OCI-LY1 (cell line): Measurements from ENCODE around the gene TJP3.

Experiments used
- H2AFZ ChIP-seq: fragments of 200-600 bp; sonication (generic), shearing (Covaris generic); 2 replicates; pipeline ENCODE4 v1.6.0; 2014; ENCODE audit warnings: antibody characterized with exemption, mild to moderate bottlenecking, low read length
- H3F3A ChIP-seq: fragments of 200-600 bp; sonication (generic), shearing (Covaris generic); 2 replicates; pipeline ENCODE4 v1.6.0; 2014; ENCODE audit warnings: mild to moderate bottlenecking, antibody characterized with exemption, low read length, moderate library complexity; ENCODE audit not compliant: insufficient read depth
- H3K27ac ChIP-seq: fragments of 200-600 bp; sonication (generic); 2 replicates; pipeline ENCODE4 v1.5.1; 2014; ENCODE audit warnings: low read length, mixed run types, mild to moderate bottlenecking, low read depth; ENCODE audit not compliant: poor library complexity, severe bottlenecking
- H3K27me3 ChIP-seq: fragments of 200-600 bp; sonication (generic); 2 replicates; pipeline ENCODE4 v1.6.0; 2014; ENCODE audit warnings: antibody characterized with exemption, mild to moderate bottlenecking, low read length, moderate library complexity; ENCODE audit not compliant: insufficient read depth
- H3K36me3 ChIP-seq: fragments of 200-600 bp; sonication (generic); 2 replicates; pipeline ENCODE4 v1.6.1; 2014; ENCODE audit warnings: mild to moderate bottlenecking, antibody characterized with exemption, low read length, moderate library complexity, mixed read lengths; ENCODE audit not compliant: insufficient read depth
- H3K4me1 ChIP-seq: fragments of 200-600 bp; sonication (generic); 2 replicates; pipeline ENCODE4 v1.5.1; 2014; ENCODE audit warnings: mild to moderate bottlenecking, low read length, moderate library complexity; ENCODE audit not compliant: insufficient read depth, severe bottlenecking
- H3K4me2 ChIP-seq: fragments of 200-600 bp; sonication (generic), shearing (Covaris generic); 2 replicates; pipeline ENCODE4 v1.6.1; 2014; ENCODE audit warnings: low read length
- H3K4me3 ChIP-seq: fragments of 200-600 bp; sonication (generic); 2 replicates; pipeline ENCODE4 v1.5.1; 2014; ENCODE audit warnings: low read length, low read depth, mild to moderate bottlenecking, mixed read lengths; ENCODE audit not compliant: poor library complexity, severe bottlenecking
- H3K79me2 ChIP-seq: fragments of 200-600 bp; shearing (Covaris generic); 2 replicates; pipeline ENCODE4 v1.6.1; 2016; ENCODE audit warnings: mixed run types, low read length, mixed read lengths; ENCODE audit not compliant: insufficient read depth
- H3K9ac ChIP-seq: fragments of 200-600 bp; sonication (generic), shearing (Covaris generic); 2 replicates; pipeline ENCODE4 v1.6.1; 2014; ENCODE audit warnings: mild to moderate bottlenecking, low read length, mixed read lengths
- H3K9me2 ChIP-seq: fragments of 200-600 bp; sonication (generic), shearing (Covaris generic); 2 replicates; pipeline ENCODE4 v1.6.1; 2014; ENCODE audit warnings: low read depth, mild to moderate bottlenecking, low read length, mixed read lengths
- H3K9me3 ChIP-seq: fragments of 200-600 bp; shearing (Covaris generic); 2 replicates; pipeline ENCODE4 v1.6.1; 2014; ENCODE audit warnings: low read length, mixed read lengths
- H4K20me1 ChIP-seq: fragments of 200-600 bp; sonication (generic), shearing (Covaris generic); 2 replicates; pipeline ENCODE4 v1.6.0; 2016; ENCODE audit warnings: mild to moderate bottlenecking, low read length; ENCODE audit not compliant: insufficient read depth
- EZH2 ChIP-seq: fragments of 200-600 bp; sonication (generic), shearing (Covaris generic); IDR thresholded peaks from 2 replicates; pipeline ENCODE4 v1.8.0; 2017; ENCODE audit warnings: borderline replicate concordance, mixed run types, mild to moderate bottlenecking, antibody characterized with exemption, low read length, moderate library complexity, mixed read lengths
- TF ChIP-seq, protein P1 (sequence below): fragments of 200-600 bp; sonication (generic), shearing (Covaris generic); IDR thresholded peaks from 2 replicates; pipeline ENCODE4 v1.5.1; 2017; ENCODE audit warnings: mild to moderate bottlenecking, antibody characterized with exemption, low read length, moderate library complexity, mixed read lengths

The TJP3 gene

DNA sequence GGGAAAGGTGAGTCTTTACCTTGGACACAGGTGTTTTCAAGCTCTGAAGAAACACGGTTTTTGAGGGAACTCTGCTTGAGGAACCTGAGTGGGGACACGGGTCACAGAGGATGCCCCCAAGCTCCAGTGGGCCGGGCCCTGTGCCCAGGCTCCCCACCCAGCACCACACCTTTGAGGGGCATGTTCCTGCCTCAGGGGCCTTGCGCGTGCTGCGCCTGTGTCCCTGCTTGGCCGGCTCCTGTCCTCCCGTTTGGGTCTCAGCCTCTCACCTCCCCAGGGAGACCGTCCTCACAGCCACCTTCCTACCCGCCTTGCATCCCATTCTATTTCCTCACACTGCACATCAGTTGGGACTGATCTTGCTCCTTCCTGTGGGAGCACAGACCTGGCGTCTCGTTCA lies 29.0 kb upstream of the TJP3 start:
- Histone ChIP-seq H3K36me3 (peaks cover under 1% of the 10 kb centered on the region; the same call in 1 of the 2 replicates), H3K4me3 (no peak overlapping the region), H3K9ac (no peak overlapping the region), H3K4me2 (no peak overlapping the region), H3K4me1 (no peaks in the 10 kb centered on the region), H3F3A (no peaks in the 10 kb centered on the region), H2AFZ (no peak overlapping the region), H3K27ac (no peak overlapping the region), H3K79me2 (no peaks in the 10 kb centered on the region), H4K20me1 (no peaks in the 10 kb centered on the region), H3K9me3 (no peaks in the 10 kb centered on the region), H3K9me2 (no peaks in the 10 kb centered on the region), H3K27me3 (peaks cover 6% of the 10 kb centered on the region; the same call in 1 of the 2 replicates)
- TF ChIP-seq, protein P1, sequence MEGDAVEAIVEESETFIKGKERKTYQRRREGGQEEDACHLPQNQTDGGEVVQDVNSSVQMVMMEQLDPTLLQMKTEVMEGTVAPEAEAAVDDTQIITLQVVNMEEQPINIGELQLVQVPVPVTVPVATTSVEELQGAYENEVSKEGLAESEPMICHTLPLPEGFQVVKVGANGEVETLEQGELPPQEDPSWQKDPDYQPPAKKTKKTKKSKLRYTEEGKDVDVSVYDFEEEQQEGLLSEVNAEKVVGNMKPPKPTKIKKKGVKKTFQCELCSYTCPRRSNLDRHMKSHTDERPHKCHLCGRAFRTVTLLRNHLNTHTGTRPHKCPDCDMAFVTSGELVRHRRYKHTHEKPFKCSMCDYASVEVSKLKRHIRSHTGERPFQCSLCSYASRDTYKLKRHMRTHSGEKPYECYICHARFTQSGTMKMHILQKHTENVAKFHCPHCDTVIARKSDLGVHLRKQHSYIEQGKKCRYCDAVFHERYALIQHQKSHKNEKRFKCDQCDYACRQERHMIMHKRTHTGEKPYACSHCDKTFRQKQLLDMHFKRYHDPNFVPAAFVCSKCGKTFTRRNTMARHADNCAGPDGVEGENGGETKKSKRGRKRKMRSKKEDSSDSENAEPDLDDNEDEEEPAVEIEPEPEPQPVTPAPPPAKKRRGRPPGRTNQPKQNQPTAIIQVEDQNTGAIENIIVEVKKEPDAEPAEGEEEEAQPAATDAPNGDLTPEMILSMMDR = no peak
- TF ChIP-seq EZH2 = no peak

DNA sequence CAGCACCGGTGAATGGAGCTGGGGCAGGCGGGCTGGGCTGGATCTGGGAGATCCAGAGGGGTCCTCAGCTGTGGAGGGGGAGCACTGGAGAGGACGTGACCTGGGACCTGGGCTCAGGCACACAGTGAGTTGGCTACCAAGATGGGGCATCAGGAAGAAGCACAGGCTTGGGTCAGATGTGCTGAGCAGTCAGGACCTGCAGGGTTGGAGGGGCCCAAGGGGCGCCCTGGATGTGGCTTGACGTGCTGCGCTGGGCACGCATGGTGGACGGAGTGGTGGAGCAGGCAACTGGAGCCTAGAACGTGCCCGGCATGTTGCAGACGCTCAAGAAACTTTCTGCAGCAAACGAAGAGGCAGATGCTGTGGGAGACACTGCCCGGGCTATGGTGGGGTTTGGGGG lies 28.6 kb upstream of the TJP3 start:
- TF ChIP-seq EZH2 = no peak
- TF ChIP-seq, protein P1 = no peak
- no peak overlapping the region for H3K9ac ChIP-seq
- no peaks in the 10 kb centered on the region for H4K20me1 ChIP-seq
- H3K4me2 ChIP-seq = no peak overlapping the region
- H3K27me3 ChIP-seq = peaks cover 10% of the 10 kb centered on the region; the same call in 1 of the 2 replicates
- no peak overlapping the region for H3K27ac ChIP-seq
- no peaks in the 10 kb centered on the region for H3K79me2 ChIP-seq
- H2AFZ ChIP-seq = no peak overlapping the region
- no peaks in the 10 kb centered on the region for H3K9me2 ChIP-seq
- peaks cover 3% of the 10 kb centered on the region; the same call in 1 of the 2 replicates for H3K9me3 ChIP-seq
- H3K4me3 ChIP-seq = no peak overlapping the region
- no peaks in the 10 kb centered on the region for H3K4me1 ChIP-seq
- H3K36me3 ChIP-seq = peaks cover 4% of the 10 kb centered on the region; the same call in 1 of the 2 replicates
- H3F3A ChIP-seq = no peaks in the 10 kb centered on the region

DNA sequence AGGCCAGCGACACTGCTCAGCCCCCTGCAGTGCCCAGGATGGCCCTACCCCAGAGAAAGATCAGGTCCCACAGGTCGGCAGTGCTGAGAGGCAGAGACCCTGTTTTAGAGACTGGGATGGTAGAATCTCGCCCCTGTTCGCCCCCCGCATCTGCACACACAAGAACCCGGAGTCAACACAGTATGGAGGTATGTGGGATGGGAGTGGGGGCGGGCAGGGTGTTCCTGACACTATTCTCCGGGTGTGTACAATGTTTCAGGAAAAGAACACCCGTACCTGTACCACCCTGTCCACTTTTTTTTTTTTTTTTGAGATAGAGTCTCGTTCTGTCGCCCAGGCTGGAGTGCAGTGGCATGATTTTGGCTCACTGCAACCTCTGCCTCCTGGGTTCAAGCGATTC lies 27.2 kb upstream of the TJP3 start:
- no peaks in the 10 kb centered on the region for H3F3A ChIP-seq
- no peak overlapping the region for H3K9ac ChIP-seq
- H3K27me3 ChIP-seq = peaks cover 17% of the 10 kb centered on the region; the same call in 1 of the 2 replicates
- peaks cover 7% of the 10 kb centered on the region; the same call in 1 of the 2 replicates for H3K9me3 ChIP-seq
- TF ChIP-seq EZH2 = no peak
- TF ChIP-seq, protein P1 = no peak
- peaks cover 9% of the 10 kb centered on the region; the same call in 1 of the 2 replicates for H3K36me3 ChIP-seq
- no peaks in the 10 kb centered on the region for H3K79me2 ChIP-seq
- no peak overlapping the region for H3K4me3 ChIP-seq
- H3K4me1 ChIP-seq = no peaks in the 10 kb centered on the region
- no peaks in the 10 kb centered on the region for H3K9me2 ChIP-seq
- H3K4me2 ChIP-seq = no peak overlapping the region
- no peak overlapping the region for H3K27ac ChIP-seq
- no peak overlapping the region for H2AFZ ChIP-seq
- no peaks in the 10 kb centered on the region for H4K20me1 ChIP-seq
